GM21360 (cell line): ENCODE data around the gene SORCS2.

ENCODE experiments used
- ATAC-seq: cut with Tn5 transposase; IDR thresholded peaks from one replicate; pipeline ENCODE4 v1.9.1; 2021; ENCODE audit warnings: mild to moderate bottlenecking, moderate library complexity; ENCODE audit not compliant: unreplicated experiment

Gene SORCS2

DNA sequence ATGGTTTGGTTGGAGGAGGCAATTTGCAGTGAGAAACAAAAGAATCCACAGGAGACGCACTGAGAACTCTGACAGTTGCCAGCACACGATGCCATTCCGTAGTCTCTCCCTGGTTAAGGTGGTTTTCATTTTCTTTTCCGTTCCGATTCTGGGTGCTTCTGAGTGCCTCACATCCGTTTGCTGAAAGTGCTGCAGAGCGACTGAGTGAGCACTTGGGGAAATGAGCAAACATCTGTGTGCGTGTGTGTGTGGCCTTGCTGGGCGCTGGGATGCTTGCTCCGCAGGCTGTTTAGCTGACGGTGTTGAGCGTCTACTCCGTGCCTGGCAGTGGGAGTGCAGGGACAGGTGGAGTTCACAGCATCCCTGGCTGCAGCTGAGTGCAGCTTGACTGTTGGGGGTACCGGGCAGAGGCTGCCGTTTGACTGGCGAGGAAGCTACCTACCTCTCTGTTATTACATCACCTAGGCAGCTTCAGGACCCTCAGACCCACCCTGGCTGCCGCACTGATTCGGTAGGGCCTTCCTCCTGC, 49.3 kb downstream of the SORCS2 start:
- no peak for ATAC-seq

DNA sequence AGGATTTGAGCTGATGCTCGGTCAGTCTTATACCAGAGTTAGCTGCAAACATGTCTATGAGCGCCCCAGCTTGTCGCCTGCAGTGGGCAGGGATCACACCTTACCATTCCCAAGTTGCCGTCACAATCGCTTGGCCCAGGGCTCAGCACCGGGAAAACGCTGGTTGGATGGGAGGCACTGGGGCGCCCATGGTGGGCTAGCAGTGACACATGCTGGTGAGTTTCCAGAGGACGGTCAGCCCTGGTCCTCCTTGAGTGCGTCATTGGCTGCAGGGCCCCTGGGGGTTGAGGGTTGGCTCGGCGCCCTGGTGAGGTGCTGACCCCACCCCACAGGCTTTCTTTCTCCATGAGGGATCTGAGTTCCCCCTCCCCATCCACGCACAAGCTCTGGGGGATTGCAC, 50.4 kb downstream of the SORCS2 start:
- ATAC-seq = no peak

DNA sequence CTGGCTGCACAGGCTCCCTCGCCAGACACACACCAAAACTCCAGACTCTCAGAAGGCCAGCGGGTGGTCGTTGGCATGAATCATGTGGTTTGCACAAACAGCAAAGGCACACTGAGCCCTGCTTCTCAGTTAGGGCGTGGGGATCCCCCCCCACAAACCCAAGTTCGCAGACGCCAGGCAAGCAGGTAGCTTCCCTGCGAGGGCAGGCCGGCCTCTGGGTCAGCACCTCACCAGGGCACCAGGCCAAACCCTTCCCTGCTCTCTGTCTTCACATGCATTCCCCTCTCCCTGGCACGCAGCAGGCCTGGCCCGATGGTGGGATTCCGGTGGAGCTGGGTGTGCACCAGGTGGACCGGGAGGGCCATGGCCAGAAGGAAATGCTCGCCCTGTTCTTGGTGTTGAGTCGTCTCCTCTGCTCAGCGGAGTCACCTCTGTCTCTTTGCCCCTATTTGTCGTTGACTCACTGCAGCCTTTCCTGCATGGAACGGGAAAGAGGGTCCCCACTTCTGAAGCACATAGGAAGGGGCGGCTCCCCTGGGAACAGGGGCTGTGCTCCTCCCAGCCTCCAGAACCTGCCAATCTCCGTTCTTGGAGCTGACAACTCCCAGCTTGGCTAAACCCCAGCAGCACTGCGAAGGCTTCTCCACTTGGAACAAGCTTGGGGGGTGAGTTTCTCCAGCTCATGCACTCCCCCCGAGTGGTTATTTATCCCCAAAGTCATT, 51.4 kb downstream of the SORCS2 start:
- ATAC-seq = no peak

DNA sequence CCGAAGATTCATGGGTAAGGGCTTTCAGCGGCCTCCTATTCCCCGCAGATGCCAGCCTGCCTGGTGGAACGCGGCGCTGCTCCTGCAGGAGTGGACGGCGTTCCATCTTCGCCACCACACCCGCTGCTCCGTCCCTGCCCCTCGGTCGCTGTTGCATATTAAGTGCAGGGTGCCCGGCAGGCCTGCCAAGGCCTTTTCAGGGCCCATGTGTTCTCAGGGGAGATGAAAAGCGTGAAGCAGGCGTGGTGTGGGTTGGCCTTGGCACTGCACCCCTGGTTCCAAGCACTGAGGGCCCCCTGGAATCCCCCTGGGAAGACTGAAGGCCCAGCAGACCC, 52.0 kb downstream of the SORCS2 start:
- ATAC-seq = no peak

DNA sequence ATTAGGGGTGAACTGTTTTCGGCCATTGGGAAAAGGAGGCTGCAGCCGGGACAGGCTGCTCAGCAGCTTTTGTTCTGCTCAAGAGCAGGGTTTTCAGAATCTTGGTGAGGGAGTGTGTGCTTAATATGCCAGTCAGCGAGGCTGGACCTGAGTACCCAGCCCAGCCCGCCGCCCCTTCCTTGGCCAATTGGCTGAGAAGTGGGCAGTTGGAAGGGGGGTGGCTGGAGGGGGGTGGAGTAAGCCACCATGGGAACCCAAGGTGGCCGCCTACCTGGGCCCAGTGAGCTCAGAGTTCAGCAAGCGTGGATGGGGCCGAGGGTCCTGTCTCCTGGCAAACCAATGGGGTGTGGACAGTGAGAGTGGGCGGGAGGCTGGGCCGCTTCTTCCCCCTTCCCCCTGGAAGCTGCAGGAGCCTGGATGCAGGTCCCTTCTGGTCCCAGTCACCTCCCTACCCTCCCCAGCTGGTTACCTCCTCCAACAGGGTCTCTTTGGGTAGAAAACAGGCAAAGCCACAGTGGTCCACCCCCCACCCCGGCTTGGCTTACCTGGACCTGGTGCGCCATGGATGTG, 52.5 kb downstream of the SORCS2 start:
- ATAC-seq = no peak

DNA sequence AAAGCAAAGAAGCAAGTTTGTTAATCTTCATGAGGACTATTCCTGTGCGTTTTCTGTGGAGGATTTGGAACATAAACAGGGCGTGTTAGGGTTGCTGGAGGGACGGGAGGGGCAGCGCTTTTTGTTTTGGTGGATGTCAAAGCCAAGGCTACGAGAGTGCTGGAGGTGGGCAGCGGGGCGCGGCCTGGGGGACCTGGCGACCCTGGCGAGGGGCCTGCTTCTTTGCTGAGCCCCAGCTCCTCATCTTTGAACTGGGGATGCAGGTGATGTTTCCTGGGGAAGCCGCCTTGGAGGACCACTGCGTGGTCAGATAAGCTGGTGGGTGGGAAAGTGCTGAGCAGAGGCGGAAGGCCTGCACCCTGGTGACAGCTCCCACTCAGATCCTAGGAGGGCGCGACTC, 55.2 kb downstream of the SORCS2 start:
- ATAC-seq = no peak

DNA sequence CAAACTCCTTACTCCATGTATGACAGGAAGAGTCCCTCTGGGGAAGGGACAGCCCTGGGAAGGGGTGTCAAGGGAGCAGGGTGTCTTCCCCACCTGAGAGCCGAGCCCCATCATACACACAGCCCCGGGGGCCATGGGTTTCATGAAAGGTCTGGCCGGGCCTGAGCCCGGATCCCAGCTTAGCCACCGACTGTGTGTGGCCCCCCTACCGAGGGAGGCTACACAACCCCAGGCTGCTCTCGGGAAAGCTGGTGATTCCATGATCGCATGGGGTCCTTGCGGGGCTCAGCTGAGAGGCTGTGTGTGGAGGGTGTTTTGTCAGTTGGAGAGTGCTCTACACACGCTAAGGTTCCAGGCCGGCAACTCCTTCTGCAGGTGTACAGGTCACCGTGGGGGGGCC, 55.6 kb downstream of the SORCS2 start:
- ATAC-seq = no peak

DNA sequence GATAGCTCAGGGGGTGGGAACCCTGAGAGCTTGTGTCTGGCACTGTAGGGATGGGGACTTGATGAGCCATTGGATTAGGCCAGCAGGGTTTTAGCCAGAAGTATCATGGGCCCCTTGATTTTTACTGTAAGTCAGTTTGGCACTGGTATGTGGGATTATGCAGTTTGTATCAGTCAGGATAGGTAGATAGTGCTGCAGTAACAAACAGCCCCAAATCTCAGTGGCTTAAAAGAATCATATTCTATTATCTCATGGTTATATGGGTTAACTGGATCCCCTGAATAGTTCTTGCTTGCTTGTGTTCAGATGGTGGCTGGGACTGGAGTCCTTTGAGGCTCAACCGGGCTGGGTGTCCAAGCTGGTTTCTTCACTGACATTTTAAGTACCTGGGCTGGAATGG, 56.5 kb downstream of the SORCS2 start:
- ATAC-seq = no peak

DNA sequence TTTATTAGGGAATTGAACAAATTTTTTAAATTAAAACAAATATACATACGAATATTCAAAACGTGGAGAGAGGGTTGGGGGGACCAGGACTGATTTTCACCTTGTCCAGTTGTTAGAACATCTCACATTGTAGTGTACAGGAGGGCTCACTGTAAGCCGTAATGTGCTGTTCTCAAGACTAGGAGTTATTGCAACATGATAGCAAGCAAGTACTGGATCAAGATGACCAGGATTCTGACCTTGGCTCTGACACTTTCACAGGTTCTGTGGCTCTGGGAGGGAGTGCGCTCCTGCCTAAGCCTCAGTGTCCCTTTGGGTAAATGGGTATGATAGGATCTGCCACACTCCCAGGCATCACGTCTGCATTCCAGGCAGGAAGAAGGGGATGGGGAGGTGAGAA, 59.0 kb downstream of the SORCS2 start:
- no peak for ATAC-seq

DNA sequence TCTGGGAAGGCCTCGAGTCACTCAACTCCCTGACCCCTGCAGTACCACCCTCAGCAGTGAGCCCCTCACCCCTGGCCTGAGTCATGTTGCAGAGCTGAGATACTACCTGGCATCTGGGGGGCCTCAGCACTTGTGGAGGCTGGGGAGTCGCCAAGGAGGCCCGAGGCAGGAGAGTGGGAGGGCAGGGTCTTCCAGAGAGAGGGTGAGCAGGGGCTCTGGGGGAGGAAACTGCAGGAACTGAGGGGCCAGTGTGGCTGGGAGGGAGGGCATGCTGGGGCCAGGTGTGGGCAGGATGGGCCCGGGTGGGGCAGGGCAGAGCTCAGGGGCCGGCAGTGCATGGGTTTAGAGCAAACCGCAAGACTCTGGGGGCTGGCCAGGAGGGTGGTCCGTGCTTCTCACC, 59.7 kb downstream of the SORCS2 start:
- ATAC-seq = no peak

DNA sequence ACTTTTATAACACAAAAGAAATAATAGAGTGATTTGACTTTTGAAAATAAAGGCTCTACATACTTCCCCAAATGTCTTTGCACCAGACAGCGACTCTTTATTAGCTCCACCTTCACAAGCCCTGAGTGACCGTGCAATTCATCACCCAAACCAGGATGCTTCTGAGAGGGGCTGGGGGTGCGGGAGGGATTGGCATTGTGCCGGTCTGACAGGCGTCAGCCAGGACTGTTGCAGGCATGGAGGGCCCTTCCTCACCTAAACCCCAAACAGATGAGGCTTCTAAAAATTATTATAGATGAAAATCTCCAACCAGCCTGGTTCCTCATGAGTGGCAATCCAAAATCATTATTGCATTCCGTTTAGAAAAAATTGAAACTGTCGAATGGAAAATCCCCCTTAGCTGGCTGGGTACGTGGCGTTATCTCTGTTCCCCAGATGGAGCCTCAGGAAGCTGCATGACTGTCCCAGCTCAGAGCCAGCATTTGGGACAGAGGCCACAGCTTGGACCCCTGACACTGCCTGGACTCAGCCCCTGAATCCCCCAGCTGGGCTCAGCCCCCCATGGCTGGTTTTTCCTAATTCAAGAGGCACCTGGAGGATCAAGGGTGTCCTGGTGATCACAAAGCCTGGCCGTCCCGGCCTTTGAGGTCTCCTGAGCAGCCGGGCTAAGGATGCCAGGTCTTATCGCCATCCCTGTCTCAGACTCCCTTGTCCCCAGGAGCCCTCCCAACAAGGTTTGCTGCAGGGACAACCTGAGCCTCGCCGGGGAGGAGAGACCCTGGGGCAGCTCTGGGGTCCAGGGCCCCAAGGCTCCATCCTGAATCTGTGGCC, 60.4 kb downstream of the SORCS2 start:
- ATAC-seq = no peak

DNA sequence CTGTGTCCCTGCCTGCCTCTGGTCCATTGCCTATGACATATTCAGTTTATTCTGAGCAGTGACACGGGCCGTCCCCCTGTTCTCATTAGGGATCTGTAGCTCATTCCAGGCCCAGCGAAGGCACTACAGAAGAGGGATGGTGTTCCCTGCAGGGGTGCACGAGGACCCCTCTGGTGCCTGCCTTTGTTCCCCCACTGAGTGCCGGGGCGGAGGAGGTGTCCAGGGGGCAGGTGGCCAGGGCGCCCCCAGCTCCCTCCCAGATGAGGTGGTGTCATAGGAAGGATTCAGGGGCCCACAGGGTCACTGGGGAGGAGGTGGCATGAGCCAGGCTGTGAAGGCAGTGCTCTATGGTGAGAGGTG, 61.0 kb downstream of the SORCS2 start:
- ATAC-seq = no peak

DNA sequence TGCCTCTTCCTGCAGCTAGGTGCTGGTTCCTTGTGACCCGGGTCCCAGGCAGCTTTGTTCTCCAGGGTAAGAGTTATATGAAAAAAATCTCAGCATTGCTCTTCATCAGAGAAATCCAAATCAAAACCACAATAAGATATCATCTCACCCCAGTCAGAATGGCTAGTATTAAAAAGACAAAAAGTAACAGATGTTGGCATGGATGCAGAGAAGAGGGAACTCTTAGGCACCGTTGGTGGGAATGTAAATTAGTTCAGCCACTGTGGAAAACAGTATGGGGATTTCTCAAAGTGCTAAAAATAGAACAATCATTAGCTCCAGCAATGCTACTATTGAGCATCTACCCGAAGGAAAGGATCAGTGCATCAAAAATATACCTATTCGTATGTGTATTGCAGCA, 61.5 kb downstream of the SORCS2 start:
- ATAC-seq = no peak

DNA sequence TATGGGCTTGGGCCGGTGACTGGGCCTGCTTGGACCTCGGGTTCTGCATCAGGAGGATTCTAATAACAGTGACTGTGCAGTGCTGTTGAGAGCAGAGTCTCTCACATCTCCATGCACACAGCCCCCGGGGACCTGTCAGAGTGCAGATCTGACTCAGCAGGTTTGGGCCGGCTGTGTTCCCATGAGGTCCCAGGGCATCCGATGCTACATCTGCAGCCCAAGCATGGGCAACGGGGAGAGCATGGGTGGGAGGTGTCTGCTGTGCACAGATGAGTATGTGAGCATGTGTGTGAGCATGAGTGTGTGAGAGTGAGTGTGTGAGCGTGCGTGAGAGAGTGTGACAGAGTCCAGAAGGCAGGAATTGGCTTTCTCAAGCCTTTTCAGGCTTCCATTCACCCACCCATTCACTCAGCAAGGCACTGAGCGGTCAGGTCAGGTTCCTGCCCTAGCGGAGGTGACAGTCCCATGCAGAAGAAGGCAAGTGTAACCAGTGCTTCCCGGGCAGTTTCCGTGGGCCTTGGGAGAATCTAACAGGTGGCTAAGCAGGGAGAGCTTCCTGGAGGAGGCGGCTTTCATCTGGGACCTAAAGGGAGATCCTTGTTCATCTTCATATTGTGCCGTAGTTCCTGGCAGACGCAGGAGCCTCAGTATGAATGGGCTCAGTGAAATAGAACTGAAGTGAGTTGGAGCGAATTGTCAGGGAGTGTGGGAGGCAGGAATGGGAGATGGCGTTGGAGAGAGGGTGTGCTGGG, 62.6 kb downstream of the SORCS2 start:
- peak; percentile 83 for ATAC-seq

DNA sequence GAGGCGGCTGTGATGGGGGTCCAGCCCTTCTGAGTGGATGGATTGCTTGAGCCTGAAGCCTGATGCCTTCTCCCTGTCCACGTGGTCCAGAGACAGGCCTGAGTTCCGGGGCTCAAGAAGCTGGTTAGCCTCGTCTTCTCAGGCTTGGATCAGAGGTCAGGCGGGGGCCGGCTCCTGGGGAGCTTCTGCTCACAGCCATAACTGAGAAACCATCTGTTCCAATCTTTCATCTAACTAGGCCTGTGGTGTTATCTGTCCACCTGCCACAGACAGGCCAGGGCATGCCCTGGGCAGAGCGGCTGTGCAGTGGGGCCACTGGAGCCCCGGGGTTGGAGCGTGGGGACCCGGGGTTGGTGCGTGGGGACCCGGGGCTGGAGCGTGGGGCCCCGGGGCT, 63.1 kb downstream of the SORCS2 start:
- no peak for ATAC-seq

DNA sequence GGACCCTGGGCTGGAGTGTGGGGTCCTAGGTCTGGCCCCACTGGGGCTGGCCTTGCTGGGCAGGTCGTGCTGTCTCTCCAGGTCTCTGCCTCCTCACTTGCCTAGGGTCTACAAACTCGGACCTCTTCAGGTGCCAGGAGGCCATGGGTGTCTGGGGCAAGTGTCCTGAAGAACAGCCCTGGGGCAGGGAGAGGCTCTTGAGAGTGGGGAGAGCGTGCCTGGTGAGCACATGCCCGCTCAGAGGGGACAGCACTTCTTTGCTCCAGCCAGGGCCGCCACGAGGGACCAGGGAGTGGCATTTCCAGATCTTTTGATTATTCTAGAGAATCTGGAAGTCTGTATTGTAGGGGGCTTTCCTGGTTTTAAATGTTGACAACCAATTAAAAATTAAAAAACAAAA, 63.7 kb downstream of the SORCS2 start:
- no peak for ATAC-seq

DNA sequence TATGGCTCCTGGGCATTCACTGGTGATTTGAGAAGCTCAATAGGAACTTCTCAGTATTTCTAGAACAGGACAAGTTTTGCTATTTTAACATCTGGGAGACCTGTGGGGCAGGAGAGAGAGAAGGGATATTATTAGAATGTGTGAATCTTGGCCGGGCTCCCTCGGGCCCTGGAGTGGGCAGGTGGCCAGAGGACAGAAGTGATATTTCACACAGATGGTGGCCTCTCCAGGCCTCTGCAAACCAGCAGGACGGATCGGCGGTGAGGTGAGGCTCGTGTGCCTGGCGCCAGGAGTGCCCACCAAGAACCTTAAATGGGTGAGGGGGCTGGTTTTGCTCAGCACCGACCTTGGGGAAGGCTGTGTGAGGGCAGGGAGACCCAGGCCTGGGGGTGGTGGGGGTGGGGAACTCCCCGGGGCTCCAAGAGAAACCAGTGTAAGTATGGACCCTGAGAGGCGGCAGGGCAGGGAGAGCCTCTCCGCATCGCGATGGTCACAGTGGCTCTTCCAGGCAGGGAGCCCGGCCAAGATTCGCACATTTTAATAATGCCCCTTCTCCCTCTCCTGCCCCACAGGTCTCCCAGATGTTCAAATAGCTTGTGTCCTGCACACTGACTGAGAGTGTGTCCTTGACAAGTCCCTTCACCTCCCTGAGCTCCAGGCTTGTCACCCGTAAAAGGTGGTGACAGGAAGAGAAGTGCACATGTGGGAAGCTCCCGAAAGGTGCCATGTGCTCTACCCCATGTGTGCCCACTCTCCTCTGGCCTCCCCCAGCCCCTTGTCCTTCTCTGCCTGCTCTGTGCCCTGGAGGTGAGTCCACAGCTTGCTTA, 64.9 kb downstream of the SORCS2 start:
- ATAC-seq = no peak

DNA sequence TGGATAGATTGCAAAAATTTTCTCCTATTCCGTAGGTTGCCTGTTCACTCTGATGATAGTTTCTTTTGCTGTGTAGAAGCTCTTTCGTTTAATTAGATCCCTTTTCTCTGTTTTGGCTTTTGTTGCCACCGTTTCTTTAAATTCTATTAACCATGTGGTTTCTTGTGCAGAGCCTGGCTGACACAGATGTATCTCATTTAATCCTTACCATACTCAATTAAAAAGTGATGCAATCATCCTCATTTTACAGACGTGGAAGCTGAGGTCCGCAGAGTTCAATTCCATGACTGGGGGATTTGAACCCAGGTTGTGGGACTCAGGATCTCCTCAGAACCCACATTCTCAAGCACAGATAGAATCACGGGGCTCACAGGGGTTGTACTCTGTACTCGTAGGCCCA, 66.7 kb downstream of the SORCS2 start:
- ATAC-seq = no peak

DNA sequence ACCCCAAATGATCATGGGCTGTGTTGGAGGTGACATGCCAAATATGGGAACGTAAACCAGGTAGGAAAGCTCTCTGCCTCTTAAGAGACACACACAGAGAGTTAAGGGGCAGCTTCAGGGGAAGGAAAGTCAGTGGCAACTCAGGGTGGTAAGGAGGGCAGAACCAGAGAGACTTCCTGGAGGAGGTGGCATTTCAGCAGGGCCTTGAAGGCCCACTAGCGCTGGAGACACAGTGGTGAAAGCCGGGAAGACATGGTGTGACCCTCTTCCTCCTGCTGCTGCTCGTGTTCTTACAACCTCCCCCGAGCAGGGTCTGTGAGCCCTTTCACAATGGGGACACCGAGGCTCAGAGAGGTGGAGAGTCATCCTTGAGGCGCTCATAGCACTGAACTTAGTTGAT, 68.2 kb downstream of the SORCS2 start:
- ATAC-seq = no peak

DNA sequence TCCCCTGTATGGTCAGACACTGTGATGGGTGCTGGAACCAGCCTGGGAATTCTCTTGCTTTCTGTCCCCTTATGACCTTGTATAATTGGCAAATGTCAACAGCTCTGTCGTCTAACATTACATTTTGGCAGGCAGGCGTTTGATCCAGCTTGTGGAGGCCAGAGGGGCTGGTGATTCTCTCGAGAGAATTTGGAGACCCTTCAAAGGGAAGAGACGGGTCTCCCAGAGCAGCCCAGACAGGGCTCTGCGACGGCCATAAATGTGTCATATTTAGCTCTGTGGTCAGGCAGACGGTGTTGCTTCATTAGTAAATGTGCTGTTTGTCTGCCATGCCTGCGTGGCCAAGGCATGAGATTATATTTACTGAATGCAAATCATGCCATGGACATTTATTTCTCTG, 68.7 kb downstream of the SORCS2 start:
- ATAC-seq = no peak

DNA sequence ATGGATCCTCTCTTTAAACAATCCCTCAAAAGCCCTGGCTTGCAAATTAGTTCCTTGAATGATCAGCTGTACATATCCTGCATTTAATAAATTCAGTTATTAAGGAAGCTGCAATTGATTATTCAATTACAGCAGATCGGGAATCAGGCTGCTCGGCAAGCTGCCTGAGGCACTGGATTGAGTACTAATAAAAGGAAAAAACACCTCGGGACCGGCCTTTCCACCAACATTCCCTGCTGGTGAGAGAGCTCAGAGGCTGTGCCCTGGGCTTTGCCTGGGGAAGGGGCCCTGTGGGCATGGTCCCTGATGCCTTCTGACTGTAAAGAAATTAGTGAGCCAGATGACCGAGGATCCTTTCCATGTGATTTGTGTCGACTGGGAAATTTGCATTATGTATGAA, 69.2 kb downstream of the SORCS2 start:
- ATAC-seq = no peak
